Nucleus accumbens (tissue), 56 donors: ENCODE measurements around the gene BPIFA1.
A peak's percentile ranks its signal among the peaks of the same experiment; 100 is the strongest.

ENCODE experiments used
- DNase-seq, 56 donors: peaks; one replicate each; lab custom pipeline; 2025; lab: John Stamatoyannopoulos, UW

The BPIFA1 gene

DNA sequence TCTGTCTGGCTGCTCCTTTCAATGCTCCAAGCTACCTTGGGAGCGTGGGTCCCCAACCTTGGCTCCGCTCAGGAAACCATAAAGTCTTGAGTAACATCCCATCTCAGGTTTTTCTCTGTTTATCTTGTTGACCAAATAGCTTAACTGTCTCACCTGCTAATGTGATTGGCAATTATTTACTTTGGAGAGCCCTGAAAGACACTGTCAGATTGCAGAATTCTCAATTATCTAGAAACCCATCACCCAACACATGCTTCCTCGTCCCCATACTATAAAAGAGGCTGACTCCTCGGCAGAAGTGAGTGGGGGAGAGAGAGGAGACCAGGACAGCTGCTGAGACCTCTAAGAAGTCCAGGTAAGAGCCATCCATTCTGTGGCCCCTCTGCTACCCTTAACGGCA lies at the start of gene BPIFA1:
Gene BPIFA1 (plus strand): TSS at position 301 of the 400 bp plus-strand sequence. CDS start 1,716 bp downstream, outside the sequence.
- no peak for DNase-seq

DNA sequence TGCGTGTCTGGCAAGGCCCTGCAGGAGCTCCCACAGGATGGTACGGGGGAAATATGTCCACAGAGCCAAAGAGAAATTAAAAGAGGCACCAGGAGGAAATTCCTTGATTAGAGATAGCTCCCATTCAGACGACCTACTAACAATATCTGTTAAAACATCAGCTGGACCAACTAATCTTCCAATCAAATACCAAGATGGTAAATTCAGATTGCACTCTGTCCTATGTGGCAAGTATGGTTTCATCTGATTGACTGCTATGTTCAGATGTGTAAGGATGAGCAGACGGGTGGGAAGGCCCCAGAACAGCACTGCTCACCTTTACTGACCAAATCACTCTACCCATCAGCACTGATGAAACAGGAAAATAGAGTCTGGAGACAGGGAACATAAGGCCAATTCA lies 48.3 kb upstream of the BPIFA1 start:
- no peak for DNase-seq

DNA sequence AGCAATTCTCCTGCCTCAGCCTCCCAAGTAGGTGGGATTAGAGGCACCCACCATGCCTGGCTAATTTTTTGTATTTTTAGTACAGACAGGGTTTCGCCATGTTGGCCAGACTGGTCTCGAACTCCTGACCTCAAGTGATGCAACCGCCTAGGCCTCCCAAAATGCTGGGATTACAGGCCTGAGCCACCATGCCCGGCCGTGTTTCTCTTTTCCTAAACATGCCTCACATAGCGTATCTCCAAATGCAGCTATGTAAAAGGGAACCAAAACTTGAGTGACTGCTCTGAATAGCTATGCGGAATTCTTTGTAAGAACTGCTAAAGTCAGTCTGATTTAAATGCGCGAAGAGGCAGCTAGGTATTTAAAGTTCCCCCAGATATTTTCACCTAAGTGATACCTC lies 47.4 kb upstream of the BPIFA1 start:
- DNase-seq: no peak

DNA sequence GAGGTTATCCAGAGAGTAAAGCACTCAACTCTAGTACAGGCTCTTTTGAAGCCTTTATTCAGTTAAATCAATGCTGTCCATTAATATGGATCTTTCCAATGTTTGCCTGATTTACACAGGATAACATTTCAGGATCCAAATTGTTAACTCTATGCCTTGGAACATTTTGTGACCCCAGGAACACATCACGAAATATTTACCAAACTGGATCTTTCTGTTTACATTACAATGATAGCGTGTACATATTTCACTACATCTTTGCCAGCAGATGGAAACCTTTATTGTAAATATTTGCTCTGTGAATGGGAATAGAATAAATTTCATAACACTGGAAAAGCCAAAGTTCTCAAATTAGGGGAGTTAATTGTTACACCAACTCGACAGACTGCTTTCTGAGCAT lies 44.3 kb upstream of the BPIFA1 start:
- no peak for DNase-seq

DNA sequence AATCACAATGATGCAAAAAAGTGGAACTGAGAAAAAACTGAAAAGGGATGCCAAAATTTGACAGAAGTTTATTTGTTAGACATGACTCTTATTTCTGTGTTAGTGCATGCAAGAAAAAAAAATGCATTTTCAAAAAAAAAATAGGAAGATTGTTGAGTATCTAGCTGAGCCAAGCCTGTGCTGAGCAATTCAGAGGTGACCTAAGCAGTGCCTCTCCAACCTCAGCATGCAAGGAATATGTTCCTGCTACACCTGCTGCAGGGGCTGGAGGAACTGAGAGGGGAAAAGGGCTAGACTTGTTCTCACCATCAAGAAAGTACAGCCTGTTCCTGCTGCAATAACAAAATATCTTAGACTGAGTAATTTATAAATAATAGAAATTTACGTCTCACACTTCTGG lies 43.8 kb upstream of the BPIFA1 start:
- no peak for DNase-seq

DNA sequence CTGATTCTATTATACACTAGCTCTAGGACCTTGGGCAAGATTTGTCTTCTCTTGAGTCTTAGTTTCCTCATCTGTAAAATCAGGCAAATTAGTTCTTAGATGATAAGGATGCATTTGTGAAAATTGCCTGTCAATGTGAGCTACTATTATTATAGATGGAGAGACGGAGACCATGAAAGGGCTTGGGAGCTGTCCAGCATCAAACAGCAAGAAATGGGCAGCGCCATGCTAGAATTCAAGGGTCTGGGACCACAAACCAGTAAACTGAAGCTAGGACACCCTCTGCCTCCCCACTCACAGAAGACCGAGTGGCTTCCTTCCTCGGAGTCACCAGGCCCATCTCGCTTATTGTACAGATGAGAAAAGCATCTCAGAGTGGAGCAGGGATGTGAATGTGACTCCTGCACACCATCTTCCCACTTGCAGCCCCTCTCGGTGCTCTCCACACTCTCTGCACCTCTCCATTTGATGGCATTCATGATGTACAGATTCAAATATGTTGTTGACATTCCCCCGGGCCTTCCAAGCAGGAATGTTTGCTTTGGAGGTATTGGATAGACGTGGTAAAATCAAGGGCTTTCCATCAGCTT lies 42.8 kb upstream of the BPIFA1 start:
- DNase-seq: no peak

DNA sequence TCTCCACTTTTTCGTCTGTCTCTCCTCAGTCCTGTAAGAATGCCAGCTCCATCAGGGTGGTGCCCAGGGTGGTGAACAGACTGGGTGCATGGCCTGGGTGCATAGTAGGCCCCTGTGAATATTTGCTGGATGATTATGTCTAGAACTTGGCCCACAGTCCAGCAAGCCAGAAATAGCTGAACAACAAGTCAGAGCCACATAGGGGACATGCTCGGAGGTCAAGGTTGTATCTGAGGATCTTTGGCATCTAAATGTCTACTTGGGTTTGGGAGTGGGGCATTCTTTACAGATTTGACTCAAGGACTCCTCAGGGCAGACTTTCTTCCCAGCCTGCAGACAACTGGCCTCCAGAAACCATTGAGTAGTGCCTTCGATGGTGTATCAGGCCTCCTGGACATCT lies 36.8 kb upstream of the BPIFA1 start:
- DNase-seq: no peak

DNA sequence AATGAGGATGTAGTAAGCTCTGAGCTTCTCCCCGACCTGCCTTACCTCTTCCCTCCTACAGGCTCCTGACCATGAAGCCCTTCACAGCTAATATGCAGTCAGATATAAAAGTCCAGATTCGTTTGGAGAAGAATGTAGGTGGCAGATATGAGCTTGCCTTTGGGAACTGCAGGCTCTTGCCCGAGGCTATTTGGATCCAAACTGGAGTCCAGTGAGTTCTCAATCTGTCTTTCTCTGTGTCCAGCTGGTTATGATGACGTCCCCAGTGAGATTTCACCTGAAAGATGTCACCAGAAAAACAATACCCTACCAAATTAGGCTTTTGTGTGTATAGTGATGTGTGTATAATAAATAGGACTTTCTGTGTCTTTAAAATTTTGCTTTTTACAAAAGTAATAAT lies 33.3 kb upstream of the BPIFA1 start:
- no peak for DNase-seq

DNA sequence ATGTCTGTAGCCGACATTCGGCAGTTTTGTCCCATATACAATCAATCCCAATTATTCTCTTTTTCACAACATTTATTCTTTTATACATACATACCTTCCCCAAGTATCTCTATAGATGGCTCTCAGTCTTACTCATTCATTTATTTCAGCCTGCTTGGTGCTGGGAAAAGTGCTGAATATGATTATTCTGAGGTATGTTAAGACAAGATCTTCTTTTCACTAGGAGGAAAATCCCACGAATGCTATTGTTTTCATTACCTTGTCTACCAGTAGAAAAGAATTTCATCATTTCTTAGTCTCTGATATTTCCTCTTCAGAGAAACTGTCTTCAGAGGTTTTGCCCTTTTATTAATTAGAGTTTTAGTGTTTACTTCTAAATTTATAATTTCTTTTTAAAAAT lies 32.4 kb upstream of the BPIFA1 start:
- no peak for DNase-seq

DNA sequence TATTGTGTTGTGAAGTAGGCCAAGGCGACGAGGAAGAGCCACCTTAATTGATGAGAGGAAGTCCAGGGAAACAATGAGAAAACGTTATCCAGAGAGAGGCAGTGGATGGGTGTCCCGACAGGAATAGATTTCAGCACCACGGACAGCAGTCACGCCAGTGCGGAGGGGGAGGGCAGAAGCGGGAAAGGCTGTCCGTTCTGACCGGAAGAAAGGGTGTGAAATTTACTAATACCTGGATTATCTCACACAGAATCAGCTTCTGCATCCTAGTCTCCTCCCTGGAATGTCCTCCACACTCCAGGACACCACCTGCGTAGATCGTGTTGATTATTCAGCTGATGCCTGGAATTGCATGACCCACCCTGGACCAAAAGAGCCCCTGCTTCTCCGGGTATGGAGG lies 26.0 kb upstream of the BPIFA1 start:
- peak in 38 of 56 donors; percentile 0 to 68 (median 14) for DNase-seq

DNA sequence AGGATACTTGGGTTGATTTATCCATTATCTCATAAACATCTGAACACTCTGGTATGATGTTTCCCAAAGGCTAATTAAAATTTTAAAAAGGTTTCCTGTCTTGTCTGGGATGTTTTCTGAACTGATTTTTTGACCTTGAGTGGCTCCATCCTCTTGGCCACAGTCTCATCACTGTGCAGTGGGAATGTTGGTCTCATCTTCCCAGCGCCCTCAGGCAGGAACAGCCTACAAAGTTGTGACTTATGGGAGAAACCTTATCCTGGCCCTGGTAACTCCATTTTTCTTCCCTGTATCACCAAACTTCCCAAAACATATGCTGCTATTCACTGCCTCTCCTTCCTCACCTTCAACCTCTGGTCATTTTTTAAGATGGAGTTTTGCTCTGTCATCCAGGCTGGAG lies 25.4 kb upstream of the BPIFA1 start:
- DNase-seq: no peak

DNA sequence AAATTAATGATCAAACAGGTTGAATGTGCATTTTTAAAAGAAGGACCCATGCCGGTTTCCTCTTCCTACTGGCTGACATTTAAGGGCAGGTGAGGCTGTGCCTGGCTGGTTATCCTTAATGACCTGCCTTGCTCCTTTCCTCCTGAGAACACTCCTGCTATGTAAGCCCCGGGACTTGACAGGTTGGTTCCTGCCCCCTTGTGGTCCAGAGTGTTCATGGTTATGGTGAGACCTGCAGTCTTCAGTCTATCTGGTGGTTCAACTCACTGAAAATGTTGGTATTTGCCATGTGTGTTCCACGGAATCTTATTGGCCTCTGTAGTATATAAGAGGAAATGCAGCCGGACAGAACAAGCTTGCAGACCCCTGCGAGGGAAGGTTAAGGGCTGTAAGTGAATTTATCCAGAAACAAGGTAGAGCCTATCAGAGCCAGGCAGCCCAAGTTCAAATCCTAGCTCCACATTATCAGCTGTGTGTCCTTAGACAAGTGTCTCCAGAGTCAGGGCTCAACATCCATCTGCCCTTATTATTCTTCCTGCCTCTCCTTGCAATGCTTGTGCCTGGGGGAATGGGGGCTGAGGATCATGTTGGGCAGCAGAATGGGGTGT lies 23.9 kb upstream of the BPIFA1 start:
- peak in 18 of 56 donors; percentile 0 to 40 (median 5) for DNase-seq

DNA sequence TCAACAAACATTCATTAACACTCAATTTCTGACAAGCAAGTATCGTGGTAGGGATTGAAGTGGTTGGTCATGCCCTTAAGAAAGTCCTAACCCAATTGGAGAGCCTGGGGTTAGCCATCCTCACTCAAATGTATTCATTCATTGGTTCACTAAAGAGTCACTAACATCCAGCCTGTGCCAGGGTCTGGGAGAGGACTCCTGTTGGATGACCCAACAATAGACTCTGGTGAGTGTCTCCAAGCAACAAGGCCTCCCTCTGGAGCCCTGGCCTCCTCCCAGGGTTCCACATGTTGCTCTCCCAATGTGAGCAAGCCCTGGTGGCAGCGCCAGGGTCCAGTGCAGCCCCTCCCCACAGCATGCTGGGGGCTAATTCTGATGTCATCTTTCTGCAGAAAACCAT lies 18.7 kb upstream of the BPIFA1 start, which contains the start of gene BPIFA3:
Gene BPIFA3 (plus strand): TSS at position 301 of the 400 bp plus-strand sequence. CDS start 185 bp downstream, outside the sequence.
- no peak for DNase-seq

DNA sequence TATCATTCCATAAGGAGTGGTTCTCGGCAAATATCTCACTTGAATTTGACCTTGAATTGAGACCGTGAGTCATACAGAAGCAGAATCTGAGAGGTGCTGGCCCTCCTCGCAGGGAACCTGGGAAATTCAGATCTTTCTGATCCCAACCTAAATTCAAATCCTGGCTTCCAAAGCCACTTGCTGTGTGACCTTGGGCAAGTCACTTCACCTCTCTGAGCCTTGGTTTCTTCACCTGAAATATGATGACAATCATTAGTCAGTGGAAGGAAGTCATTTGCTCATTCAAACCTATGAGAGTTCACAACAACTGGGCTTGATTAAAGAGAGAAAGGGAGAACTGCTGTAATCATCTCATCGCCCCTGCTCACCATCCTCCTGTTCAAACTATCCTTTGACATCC lies 11.4 kb upstream of the BPIFA1 start:
- no peak for DNase-seq

DNA sequence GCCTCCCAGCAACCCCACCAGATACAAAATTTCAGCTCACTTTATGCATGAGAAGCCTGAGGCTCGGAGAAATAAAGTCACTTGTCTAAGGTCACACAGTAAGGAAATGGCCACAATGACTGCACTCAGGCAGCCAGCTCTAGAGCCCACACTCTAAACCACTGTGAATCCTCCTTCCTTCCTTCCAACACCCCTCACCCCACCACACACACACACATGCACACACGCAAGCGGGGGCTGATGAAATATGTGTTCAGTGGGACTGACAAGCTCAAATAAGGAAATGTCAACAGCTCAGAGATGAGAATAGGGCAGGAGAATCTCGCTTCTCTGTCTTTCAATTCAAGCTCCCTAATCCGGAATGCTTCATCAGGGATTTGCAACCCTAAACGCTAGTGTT lies 6.0 kb upstream of the BPIFA1 start:
- DNase-seq: peak in 7 of 56 donors; percentile 0 to 9 (median 1)

DNA sequence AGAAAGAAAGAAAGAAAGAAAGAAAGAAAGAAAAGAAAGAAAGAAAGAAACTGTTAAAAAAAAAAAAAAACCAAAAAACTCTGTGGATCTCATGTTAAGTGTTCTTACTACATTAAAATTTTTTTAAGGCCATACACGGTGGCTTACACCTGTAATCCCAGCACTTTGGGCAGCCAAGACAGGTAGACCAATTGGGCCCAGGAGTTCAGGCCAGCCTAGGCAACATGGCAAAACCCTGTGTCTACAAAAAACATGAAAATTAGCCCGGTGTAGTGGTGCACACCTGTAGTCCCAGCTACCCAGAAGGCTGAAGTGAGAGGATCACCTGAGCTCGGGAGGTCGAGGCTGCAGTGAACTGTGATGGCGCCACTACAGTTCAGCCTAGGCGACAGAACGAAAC lies 4.6 kb upstream of the BPIFA1 start:
- DNase-seq: no peak

DNA sequence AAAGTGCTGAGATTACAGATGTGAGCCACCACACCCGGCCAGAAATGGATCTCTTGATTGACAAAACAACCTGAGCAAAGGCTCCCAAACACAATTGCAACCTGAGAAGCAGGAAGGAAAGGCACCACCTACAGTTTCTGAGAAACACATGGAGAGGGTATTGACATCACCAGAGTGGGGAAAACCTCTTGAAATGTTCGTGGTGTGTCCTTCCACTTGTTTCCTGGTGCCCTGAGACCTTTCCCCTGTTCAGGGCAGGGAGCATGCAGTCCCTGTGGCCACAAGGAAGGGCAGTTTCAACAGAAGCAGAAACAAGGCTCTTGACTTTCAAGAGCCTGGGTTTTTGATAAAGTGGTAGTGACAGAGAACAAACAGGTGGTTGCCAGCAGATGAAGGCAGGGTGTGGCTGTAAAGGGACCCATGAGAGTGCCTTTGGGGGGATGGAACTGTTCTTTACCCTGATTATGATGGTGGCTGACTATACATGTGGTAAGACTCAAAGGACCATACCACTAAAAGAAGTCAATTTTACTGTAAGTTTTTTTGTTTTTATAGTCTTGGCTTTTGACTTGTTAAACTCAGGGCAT lies 3.2 kb upstream of the BPIFA1 start:
- no peak for DNase-seq

DNA sequence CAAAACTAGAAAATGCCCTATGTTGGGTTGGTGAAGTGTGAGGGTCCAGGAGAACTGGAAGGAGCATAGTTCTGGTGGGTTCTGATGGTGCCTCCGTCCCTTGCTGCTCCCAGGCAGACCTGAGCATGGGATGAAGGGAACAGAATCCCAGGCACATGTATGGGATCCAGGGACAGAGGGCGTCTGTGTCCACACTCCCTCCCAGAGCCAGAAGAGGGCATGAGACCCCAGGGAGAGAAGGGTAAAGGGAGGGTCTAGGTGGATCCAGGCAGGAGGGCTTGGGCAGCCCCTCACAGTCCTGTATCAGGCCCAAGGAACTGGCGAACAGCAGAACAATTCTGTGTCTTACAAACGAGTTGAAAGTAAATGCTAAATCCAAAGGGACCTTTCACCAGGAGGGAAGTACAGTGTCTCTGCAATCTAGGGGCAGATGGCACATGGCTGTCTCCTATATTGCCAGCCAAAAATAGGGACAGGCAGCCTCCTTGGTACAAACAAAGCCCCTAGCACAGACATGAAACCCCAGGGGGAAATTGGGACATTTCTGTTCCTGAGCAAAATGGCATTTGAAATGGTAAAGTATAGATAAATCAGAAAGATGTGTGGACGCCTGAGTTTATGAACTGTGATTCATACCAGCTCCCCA lies 2.5 kb upstream of the BPIFA1 start:
- peak in 1 of 56 donors; percentile 8 for DNase-seq

DNA sequence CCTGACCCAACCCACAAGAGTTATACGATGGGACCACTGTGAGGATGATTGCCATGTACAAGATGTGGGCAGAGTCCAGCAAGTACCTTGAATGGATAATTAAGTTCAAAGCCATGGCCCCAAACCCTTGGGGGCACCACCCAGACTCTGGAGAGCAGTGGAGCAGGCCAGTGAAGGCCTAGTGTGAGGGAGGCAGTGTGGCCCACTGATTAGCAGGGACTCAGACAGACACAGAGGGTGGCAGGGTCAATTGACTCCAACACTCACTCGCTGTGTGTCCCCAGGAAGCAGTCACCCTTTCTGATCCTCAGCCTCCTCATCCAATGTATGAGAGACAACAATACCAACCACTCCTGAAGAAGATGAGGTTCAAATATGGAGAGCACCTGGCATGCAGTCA lies 1.7 kb upstream of the BPIFA1 start:
- no peak for DNase-seq

DNA sequence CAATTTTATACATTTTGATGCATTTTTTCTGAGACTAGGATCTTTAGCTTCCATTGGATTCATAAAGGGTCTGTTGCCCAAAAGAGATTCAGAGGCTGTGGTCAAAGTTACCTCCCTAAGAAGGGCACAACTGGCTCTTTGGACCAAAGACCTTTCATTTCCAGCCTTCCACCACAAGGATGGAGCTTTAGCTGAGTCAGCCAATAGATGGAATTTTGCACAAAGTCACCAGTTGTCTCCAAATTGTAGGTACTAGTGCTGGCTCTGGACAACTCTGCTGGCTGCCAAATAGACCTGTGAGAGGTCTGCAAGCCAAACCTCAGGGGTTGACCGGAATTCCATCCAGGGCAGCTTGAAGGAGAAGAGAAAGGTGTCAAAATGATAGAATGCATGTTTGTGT lies 555 bp downstream of the BPIFA1 start:
- no peak for DNase-seq

DNA sequence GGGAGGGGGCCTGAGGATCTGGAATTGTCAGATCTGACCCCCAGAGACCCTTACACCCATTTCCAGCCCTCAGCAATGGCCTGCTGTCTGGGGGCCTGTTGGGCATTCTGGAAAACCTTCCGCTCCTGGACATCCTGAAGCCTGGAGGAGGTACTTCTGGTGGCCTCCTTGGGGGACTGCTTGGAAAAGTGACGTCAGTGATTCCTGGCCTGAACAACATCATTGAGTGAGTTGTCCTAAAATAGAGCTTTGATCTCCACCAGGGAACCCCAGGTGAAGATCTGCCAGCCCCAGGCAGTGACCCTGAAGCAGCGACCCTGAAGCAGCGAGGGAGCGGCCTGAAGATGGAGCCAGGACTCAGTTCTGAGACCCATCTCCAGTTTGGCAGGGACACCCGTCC lies 2.2 kb downstream of the BPIFA1 start:
- DNase-seq: no peak

DNA sequence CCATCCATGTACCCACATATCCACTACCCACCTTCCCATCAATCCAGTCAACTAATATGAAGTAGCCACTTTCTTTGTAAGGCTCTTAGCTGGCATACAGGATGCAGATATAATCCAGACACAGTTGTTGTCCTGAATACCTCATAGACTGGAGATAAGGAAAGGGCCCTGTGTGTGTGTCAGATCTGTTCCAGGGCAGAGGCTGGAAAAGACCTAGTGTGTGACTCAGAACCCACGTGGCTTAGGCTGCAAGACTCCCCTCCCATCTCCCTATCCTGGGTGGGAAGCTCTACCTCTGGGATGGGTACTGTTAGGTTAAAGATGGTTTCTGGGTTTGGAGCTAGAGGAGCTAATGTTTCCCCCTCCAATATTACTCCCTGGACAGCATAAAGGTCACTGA lies 3.6 kb downstream of the BPIFA1 start:
- DNase-seq: no peak
